HG03469 (cell line): ENCODE data around the gene ATP2A1.
"Not testable (repeated sequence)": the region's sequence is repeated elsewhere in the genome, so short reads cannot be mapped to it uniquely, and the experiment has no call there.

ENCODE experiments used
- ATAC-seq: cut with Tn5 transposase; IDR thresholded peaks from one replicate; pipeline ENCODE4 v1.9.1; 2021; ENCODE audit warnings: mild to moderate bottlenecking, moderate library complexity, moderate number of reproducible peaks; ENCODE audit not compliant: unreplicated experiment

Gene ATP2A1

DNA sequence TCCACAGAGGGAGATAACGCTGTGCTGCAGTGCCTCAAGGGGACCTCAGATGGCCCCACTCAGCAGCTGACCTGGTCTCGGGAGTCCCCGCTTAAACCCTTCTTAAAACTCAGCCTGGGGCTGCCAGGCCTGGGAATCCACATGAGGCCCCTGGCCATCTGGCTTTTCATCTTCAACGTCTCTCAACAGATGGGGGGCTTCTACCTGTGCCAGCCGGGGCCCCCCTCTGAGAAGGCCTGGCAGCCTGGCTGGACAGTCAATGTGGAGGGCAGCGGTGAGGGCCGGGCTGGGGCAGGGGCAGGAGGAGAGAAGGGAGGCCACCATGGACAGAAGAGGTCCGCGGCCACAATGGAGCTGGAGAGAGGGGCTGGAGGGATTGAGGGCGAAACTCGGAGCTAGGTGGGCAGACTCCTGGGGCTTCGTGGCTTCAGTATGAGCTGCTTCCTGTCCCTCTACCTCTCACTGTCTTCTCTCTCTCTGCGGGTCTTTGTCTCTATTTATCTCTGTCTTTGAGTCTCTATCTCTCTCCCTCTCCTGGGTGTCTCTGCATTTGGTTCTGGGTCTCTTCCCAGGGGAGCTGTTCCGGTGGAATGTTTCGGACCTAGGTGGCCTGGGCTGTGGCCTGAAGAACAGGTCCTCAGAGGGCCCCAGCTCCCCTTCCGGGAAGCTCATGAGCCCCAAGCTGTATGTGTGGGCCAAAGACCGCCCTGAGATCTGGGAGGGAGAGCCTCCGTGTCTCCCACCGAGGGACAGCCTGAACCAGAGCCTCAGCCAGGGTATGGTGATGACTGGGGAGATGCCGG is 54.3 kb downstream of the ATP2A1 start:
- no peak for ATAC-seq

DNA sequence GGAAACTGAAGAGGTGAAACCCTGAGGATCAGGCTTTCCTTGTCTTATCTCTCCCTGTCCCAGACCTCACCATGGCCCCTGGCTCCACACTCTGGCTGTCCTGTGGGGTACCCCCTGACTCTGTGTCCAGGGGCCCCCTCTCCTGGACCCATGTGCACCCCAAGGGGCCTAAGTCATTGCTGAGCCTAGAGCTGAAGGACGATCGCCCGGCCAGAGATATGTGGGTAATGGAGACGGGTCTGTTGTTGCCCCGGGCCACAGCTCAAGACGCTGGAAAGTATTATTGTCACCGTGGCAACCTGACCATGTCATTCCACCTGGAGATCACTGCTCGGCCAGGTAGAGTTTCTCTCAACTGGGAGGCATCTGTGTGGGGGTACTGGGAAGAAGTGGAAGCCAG is 54.9 kb downstream of the ATP2A1 start:
- no peak for ATAC-seq

DNA sequence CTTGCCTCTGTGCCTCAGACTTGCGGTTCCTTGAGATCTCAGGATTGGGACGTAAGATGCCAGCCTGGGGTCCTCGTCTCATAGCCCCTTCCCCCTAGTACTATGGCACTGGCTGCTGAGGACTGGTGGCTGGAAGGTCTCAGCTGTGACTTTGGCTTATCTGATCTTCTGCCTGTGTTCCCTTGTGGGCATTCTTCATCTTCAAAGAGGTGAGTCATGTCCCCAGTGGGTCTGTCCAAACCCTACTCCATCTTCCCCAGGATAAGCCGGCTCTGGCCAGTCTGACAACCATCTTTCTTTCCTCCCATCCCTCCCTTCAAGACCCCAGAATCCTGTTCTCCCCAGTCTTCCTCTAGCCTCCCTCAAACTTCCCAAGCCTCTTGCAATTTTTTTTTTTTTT is 57.1 kb downstream of the ATP2A1 start:
- no peak for ATAC-seq

DNA sequence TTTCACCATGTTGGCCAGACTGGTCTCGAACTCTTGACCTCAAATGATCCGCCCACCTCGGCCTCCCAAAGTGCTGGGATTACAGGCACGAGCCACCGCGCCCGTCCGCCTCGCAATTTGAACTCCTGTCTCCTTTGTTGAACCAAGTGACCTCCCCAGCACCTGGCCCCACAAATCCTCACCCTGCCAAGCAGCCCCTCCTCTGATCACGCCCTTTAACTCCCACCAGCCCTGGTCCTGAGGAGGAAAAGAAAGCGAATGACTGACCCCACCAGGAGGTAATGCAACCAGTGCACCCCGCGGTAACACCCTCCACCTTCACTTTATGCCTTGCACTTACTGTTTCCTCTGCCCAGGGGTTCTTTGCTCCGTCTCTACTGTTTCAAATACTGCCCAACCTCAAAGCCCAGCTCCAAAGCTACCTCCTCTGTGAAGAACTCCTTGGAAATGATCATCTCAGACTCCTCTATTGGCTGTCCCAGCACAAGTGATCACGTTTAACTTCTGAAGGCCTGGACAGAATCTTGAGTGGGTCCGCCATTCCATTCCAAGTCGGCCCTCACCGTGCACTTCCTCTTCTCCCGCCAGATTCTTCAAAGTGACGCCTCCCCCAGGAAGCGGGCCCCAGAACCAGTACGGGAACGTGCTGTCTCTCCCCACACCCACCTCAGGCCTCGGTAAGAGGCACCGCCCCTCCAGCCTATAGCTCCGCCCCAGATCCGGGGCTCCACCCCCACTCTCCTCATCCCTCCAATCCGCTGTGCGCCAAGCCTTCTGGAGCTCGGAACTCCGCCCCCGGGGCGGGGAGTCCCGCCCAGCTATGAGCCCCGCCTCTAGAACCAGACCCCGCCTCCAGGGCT is 57.9 kb downstream of the ATP2A1 start:
- peak; percentile 58 for ATAC-seq

GRCh38 chr16:28936784-28937155 is 58.5 kb downstream of the ATP2A1 start:
- no peak for ATAC-seq

DNA sequence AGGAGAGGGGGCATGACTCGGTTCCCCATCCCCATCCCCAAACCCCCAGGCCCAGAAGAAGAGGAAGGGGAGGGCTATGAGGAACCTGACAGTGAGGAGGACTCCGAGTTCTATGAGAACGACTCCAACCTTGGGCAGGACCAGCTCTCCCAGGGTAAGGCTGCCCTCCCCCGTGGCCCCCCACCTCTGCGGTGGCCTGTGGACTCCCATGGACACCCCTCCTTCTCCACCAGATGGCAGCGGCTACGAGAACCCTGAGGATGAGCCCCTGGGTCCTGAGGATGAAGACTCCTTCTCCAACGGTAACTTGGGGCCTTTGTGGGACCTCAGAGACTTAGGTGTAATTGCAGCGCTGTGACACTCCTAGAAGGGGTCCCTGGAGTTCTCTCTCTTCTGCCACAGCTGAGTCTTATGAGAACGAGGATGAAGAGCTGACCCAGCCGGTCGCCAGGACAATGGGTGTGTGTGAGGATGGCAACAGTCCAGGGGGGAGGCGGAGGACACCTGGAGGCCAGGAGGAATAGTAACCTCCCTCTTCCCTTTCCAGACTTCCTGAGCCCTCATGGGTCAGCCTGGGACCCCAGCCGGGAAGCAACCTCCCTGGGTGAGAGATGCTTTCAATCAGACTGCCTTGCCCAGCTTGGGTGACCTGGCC is 59.1 kb downstream of the ATP2A1 start:
- no peak for ATAC-seq

- no peak for ATAC-seq
These were observed 60.4 kb downstream of the ATP2A1 start for GRCh38 chr16:28938721-28939120.

- not testable (repeated sequence) for ATAC-seq
These were observed 61.5 kb downstream of the ATP2A1 start for GRCh38 chr16:28939825-28940224.

DNA sequence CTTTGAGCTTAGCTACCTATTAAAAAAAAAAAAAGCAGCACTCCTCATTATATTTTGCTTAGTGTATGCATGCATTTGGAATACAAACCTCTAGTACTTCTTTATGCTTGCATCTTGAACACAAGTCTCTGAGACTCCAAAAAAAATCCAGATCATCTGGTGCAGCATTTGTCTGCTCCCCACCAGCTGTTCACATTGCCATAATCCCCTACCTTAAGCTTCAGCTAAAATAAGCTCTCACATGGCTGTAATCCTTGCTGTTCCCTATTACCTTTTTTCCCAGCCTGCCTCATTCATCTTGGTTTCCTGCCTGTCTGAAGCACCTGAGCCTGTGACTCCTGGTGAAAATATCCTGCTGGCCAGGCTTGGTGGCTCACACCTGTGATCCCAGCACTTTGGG is 65.0 kb downstream of the ATP2A1 start:
- ATAC-seq, result no peak

DNA sequence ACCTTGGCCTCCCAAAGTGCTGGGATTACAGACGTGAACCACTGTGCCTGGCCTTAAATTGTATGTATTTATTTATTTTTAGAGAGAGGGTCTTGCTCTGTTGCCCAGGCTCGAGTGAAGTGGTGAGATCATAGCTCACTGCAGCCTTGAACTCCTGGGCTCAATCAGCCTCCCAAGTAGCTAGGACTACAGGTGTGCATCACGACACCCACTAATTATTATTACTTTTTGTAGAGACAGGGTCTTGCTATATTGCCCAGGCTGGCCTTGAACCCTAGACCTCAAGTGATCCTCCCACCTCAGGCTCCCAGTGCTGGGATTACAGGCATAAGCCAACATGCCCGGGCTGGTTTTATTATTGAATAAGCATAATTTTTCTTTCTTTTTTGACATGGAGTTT is 68.4 kb downstream of the ATP2A1 start:
- ATAC-seq, result no peak

DNA sequence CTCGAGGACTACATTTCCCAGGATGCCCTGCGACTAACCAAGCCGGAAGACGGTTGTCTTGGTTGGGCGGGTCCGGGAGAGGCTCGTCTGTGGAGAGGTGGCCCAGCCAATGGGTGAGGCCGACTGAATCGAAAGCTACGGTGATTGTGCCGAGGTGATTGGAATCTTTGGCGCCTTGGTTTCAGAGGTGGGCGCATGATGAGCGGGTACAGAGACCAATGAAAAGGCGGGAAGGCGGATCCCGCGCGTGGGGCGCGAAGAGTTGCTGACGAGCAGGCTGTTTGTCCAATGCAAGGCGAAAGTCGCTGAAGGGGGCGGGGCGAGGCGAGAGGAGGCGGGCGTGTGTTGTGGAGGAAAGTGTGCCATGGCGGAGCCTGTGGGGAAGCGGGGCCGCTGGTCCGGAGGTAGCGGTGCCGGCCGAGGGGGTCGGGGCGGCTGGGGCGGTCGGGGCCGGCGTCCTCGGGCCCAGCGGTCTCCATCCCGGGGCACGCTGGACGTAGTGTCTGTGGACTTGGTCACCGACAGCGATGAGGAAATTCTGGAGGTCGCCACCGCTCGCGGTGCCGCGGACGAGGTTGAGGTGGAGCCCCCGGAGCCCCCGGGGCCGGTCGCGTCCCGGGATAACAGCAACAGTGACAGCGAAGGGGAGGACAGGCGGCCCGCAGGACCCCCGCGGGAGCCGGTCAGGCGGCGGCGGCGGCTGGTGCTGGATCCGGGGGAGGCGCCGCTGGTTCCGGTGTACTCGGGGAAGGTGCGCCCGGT is 72.5 kb downstream of the ATP2A1 start, which contains the start of gene NFATC2IP:
TSS of gene NFATC2IP (plus strand) at position 290 of the 762 bp plus-strand sequence. CDS start at position 365, 75 bp downstream.
- peak; percentile 91 for ATAC-seq

GRCh38 chr16:28951410-28951943 is 73.2 kb downstream of the ATP2A1 start:
- ATAC-seq, result no peak
